Endothelial cell of umbilical vein (primary cell): ENCODE data around the gene MTF2.

Experiments
- CTCF ChIP-seq, 2 donors: IDR thresholded peaks; 1 replicate in 1 of 2; 2 replicates in 1 of 2; pipeline ENCODE4 v1.5.1; 2011; ENCODE audit warnings: low read length in 2 of 2, mild to moderate bottlenecking in 2 of 2, moderate library complexity in 2 of 2, control low read depth in 1 of 2, inconsistent platforms in 1 of 2, low read depth in 1 of 2; ENCODE audit not compliant: insufficient read depth in 1 of 2; ENCODE audit errors: extremely low read depth in 1 of 2
- EZH2 ChIP-seq: IDR thresholded peaks from 2 replicates; pipeline ENCODE4 v1.6.1; 2012; ENCODE audit warnings: borderline replicate concordance, low read depth, mild to moderate bottlenecking, moderate library complexity, low read length, inconsistent platforms; ENCODE audit not compliant: severe bottlenecking
- MAX ChIP-seq: IDR thresholded peaks from 2 replicates; pipeline ENCODE4 v1.6.1; 2011; ENCODE audit not compliant: insufficient read depth, insufficient read length

- TF ChIP-seq CTCF (IDR thresholded peaks at IDR 0.05; ENCODE audit: extremely low read depth in 1 of 2, insufficient read depth in 1 of 2, low read depth in 1 of 2, low read length in 2 of 2) (no peak), EZH2 (no peak), MAX (no peak)
Observed at GRCh38 chr1:93095804-93096585, 16.9 kb downstream of the MTF2 start.
